CD4-positive, CD25-positive, alpha-beta regulatory T cell (primary cell): ENCODE measurements around the gene SAA2. TPM values are rescaled to one million over a fixed set of nuclear protein-coding genes. Genes with fewer than 3 reads are reported as not detected.
A peak's percentile ranks its signal among the peaks of the same experiment; 100 is the strongest.

ENCODE experiments used
- ATAC-seq, 2 donors: fragments of 150-1000 bp; cut with Tn5 transposase; one replicate each; pipeline ENCODE4 v1.10.0; 2021; ENCODE audit warnings: low read depth in 2 of 2, moderate number of reproducible peaks in 2 of 2, moderate library complexity in 1 of 2
- DNase-seq, 3 donors: peaks; one replicate each; pipeline versions ENCODE4 v3.0.0 to v3.0.0-alpha.2; 2012 to 2022; ENCODE audit warnings: mixed read lengths in 1 of 3
- H3K27ac ChIP-seq: one replicate; pipeline ENCODE4 v1.7.0; 2013; ENCODE audit warnings: mild to moderate bottlenecking, low read length; ENCODE audit not compliant: insufficient read depth, poor library complexity, severe bottlenecking
- H3K27me3 ChIP-seq: one replicate; pipeline ENCODE4 v1.7.0; 2013; ENCODE audit warnings: low read length; ENCODE audit not compliant: control insufficient read depth, insufficient read depth
- H3K36me3 ChIP-seq: one replicate; pipeline ENCODE4 v1.7.0; 2013; ENCODE audit warnings: mild to moderate bottlenecking, low read length, moderate library complexity; ENCODE audit not compliant: control insufficient read depth, insufficient read depth
- H3K4me1 ChIP-seq: 2 replicates; pipeline ENCODE4 v1.7.0; 2013; ENCODE audit warnings: mild to moderate bottlenecking, low read length; ENCODE audit not compliant: insufficient read depth, control insufficient read depth, poor library complexity, severe bottlenecking
- H3K4me3 ChIP-seq: one replicate; pipeline ENCODE4 v1.7.0; 2013; ENCODE audit warnings: low read depth, mild to moderate bottlenecking, low read length, moderate library complexity
- H3K9me3 ChIP-seq, 2 experiments: 1 replicate in 1 of 2; 2 replicates in 1 of 2; pipeline ENCODE4 v1.7.0; 2013; ENCODE audit warnings: low read length in 2 of 2, mild to moderate bottlenecking in 1 of 2, moderate library complexity in 1 of 2; ENCODE audit not compliant: control insufficient read depth in 2 of 2
- H3K27ac Mint-ChIP-seq, 3 donors: one replicate each; pipeline ENCODE4 v1.8.0; 2020 to 2022; ENCODE audit warnings: mild to moderate bottlenecking in 3 of 3, mixed read lengths in 3 of 3, moderate library complexity in 2 of 3
- H3K27me3 Mint-ChIP-seq: one replicate; pipeline ENCODE4 v1.8.0; 2022; ENCODE audit warnings: mild to moderate bottlenecking, mixed read lengths
- H3K36me3 Mint-ChIP-seq: one replicate; pipeline ENCODE4 v1.8.0; 2020; ENCODE audit warnings: mixed read lengths
- H3K4me1 Mint-ChIP-seq, 4 donors: one replicate each; pipeline ENCODE4 v1.8.0; 2020 to 2022; ENCODE audit warnings: mixed read lengths in 4 of 4, mild to moderate bottlenecking in 1 of 4
- H3K4me3 Mint-ChIP-seq, 4 donors: one replicate each; pipeline ENCODE4 v1.8.0; 2020 to 2022; ENCODE audit warnings: mild to moderate bottlenecking in 4 of 4, mixed read lengths in 4 of 4, moderate library complexity in 3 of 4
- H3K9me3 Mint-ChIP-seq, 7 donors: one replicate each; pipeline ENCODE4 v1.8.0; 2020 to 2022; ENCODE audit warnings: mixed read lengths in 7 of 7, mild to moderate bottlenecking in 3 of 7, moderate library complexity in 2 of 7
- polyA plus RNA-seq, 4 donors: library from polyadenylated mRNA; unstranded; fragments of 300-500 nt; fragmentation: Illumina TruSeq; gene quantifications; one replicate each; pipeline ENCODE4 v1.2.3, GENCODE V29; 2021
- total RNA-seq: library from RNA; stranded (reverse); gene quantifications from one replicate; pipeline ENCODE4 v1.2.3, GENCODE V29; 2022

SAA2 gene
- total and polyA plus RNA-seq, 5 donors from 2014 or later = 0.20 to 0.62 TPM; not detected in 3

DNA sequence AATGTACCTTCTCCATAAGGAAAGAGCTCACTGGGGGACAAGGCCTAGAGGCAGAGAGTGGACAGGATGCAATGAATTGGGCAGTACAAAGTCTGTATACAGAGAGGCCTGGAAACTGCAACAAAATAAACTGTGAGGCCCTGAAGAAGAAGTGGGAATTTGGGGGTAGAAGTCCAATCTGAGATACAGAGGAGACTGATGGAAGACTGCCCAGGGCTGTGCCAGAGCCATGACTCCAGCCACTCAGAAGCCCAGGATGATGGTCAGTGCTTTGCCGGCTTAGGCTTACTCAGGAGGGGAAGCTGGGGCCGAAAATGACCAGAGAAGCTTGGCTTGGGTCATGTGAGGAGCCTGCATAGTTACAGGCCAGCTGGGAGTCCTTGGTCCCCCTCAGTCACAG, 17.6 kb downstream of the SAA2 start:
- Histone ChIP-seq H3K36me3 (no peaks in the 10 kb centered on the region), H3K9me3 (peaks cover 0 to 3% of the 10 kb centered on the region in 2 experiments), H3K27me3 (peaks cover 2% of the 10 kb centered on the region), H3K4me1 (no peaks in the 10 kb centered on the region), H3K27ac (no peak overlapping the region), H3K4me3 (no peak overlapping the region)
- Mint-ChIP-seq H3K4me1 (no peaks in the 10 kb centered on the region), H3K9me3 (peaks cover 0 to 2% (median 0%) of the 10 kb centered on the region in 7 donors), H3K27me3 (peaks cover 22% of the 10 kb centered on the region), H3K4me3 (no peak overlapping the region), H3K27ac (no peak overlapping the region), H3K36me3 (no peaks in the 10 kb centered on the region)
- DNase-seq (no peak), ATAC-seq (no peak)

- H3K27me3 ChIP-seq = peaks cover 2% of the 10 kb centered on the region
- H3K9me3 Mint-ChIP-seq = peaks cover 0 to 2% (median 0%) of the 10 kb centered on the region in 7 donors
- H3K4me1 ChIP-seq = no peaks in the 10 kb centered on the region
- no peaks in the 10 kb centered on the region for H3K36me3 Mint-ChIP-seq
- H3K4me3 ChIP-seq = no peak overlapping the region
- H3K27ac ChIP-seq = no peak overlapping the region
- no peak for ATAC-seq
- DNase-seq = no peak
- no peak overlapping the region for H3K27ac Mint-ChIP-seq
- peaks cover 12% of the 10 kb centered on the region for H3K27me3 Mint-ChIP-seq
- peaks cover 0 to 3% of the 10 kb centered on the region in 2 experiments for H3K9me3 ChIP-seq
- no peak overlapping the region for H3K4me3 Mint-ChIP-seq
- no peaks in the 10 kb centered on the region for H3K4me1 Mint-ChIP-seq
- H3K36me3 ChIP-seq = no peaks in the 10 kb centered on the region
These were observed 19.0 kb downstream of the SAA2 start for GRCh38 chr11:18229501-18229900.

GRCh38 chr11:18225913-18226312, 22.6 kb downstream of the SAA2 start:
- Mint-ChIP-seq H3K9me3 (no peaks in the 10 kb centered on the region), H3K4me3 (no peak overlapping the region), H3K27me3 (peaks cover 13% of the 10 kb centered on the region), H3K36me3 (no peaks in the 10 kb centered on the region), H3K4me1 (no peaks in the 10 kb centered on the region), H3K27ac (no peak overlapping the region)
- Histone ChIP-seq H3K36me3 (no peaks in the 10 kb centered on the region), H3K4me3 (no peak overlapping the region), H3K4me1 (no peaks in the 10 kb centered on the region), H3K27me3 (peaks cover 2% of the 10 kb centered on the region), H3K9me3 (no peaks in the 10 kb centered on the region), H3K27ac (no peak overlapping the region)
- DNase-seq (no peak), ATAC-seq (no peak)

GRCh38 chr11:18223591-18224387, 24.7 kb downstream of the SAA2 start:
- H3K36me3 ChIP-seq = no peaks in the 10 kb centered on the region
- no peaks in the 10 kb centered on the region for H3K9me3 Mint-ChIP-seq
- no peak overlapping the region for H3K27ac ChIP-seq
- H3K27me3 Mint-ChIP-seq = peaks cover 23% of the 10 kb centered on the region
- DNase-seq (no peak), ATAC-seq (no peak)
- no peaks in the 10 kb centered on the region for H3K9me3 ChIP-seq
- H3K4me3 ChIP-seq = no peak overlapping the region
- H3K4me3 Mint-ChIP-seq = no peak overlapping the region
- H3K27ac Mint-ChIP-seq = no peak overlapping the region
- H3K27me3 ChIP-seq = peaks cover 4% of the 10 kb centered on the region
- H3K4me1 ChIP-seq = no peaks in the 10 kb centered on the region
- H3K36me3 Mint-ChIP-seq = no peaks in the 10 kb centered on the region
- no peaks in the 10 kb centered on the region for H3K4me1 Mint-ChIP-seq

DNA sequence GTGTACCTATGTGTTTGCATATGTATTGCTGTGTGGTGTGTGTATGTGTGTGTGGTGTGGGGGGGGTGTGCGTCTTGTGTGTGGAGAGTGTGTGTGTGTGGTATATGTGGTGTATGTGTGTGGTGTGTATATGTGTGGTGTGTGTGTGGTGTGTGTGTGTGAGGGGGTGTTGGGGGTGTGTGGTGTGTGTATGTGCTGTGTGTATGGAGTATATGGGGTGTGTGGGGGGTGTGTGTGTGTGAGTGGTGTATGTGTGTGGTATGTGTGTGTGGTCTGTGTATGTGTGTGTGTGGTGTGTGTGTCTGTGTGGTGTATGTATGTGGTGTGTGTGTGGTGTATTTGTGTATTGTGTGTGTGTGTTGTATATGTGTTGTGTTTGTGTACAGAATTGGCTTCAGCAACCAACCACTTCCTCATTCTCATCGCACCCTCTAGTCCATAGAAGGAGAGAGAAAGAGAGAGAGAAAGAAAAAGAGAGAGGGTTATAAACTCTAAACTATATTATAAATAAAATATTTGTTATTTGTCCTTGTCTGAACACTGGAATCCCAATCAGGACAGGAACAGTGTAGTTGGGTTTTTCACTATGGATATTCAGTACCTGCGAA, 25.6 kb downstream of the SAA2 start:
- DNase-seq = no peak
- Mint-ChIP-seq H3K36me3 (no peaks in the 10 kb centered on the region), H3K27me3 (peaks cover 30% of the 10 kb centered on the region), H3K4me3 (no peak overlapping the region), H3K4me1 (no peaks in the 10 kb centered on the region), H3K27ac (peak overlapping the region in 1 of 3 donors; percentile 78), H3K9me3 (no peaks in the 10 kb centered on the region)
- H3K9me3 ChIP-seq = no peaks in the 10 kb centered on the region
- no peak for ATAC-seq
- no peak overlapping the region for H3K27ac ChIP-seq
- no peaks in the 10 kb centered on the region for H3K36me3 ChIP-seq
- peaks cover 7% of the 10 kb centered on the region for H3K27me3 ChIP-seq
- H3K4me1 ChIP-seq = no peaks in the 10 kb centered on the region
- H3K4me3 ChIP-seq = no peak overlapping the region

GRCh38 chr11:18221274-18221876, 27.1 kb downstream of the SAA2 start:
- H3K27me3 Mint-ChIP-seq = peaks cover 35% of the 10 kb centered on the region
- DNase-seq (no peak), ATAC-seq (no peak)
- H3K27me3 ChIP-seq = peaks cover 6% of the 10 kb centered on the region
- no peaks in the 10 kb centered on the region for H3K4me1 ChIP-seq
- H3K4me3 ChIP-seq = no peak overlapping the region
- H3K27ac ChIP-seq = no peak overlapping the region
- H3K36me3 ChIP-seq = no peaks in the 10 kb centered on the region
- H3K9me3 Mint-ChIP-seq = no peaks in the 10 kb centered on the region
- no peaks in the 10 kb centered on the region for H3K9me3 ChIP-seq
- H3K4me3 Mint-ChIP-seq = no peak overlapping the region
- no peak overlapping the region for H3K27ac Mint-ChIP-seq
- H3K36me3 Mint-ChIP-seq = no peaks in the 10 kb centered on the region
- no peaks in the 10 kb centered on the region for H3K4me1 Mint-ChIP-seq

DNA sequence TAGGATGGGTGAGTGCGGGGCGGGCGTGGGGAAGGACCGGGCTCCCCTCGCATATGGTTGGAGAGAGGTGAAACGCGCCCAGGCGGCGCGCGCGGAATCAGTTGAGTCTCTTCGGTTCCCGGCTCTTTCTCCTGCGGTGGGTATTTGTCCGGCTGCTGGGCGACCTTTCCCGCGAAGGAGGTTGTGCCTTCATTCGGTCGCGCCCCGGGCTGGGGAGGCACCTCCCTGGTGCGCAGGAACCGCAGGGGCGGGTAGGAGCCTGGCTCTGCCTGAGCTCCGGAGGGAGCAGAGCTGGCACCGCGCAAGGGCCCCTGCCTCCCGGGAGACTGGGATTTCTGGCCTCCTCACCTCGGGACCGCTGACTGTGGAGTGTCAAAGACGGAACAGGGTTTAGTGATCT, 39.4 kb downstream of the SAA2 start:
- peaks cover 0 to 7% (median 0%) of the 10 kb centered on the region in 7 donors for H3K9me3 Mint-ChIP-seq
- Histone ChIP-seq H3K4me3 (no peak overlapping the region), H3K4me1 (no peaks in the 10 kb centered on the region), H3K27me3 (peaks cover 11% of the 10 kb centered on the region), H3K36me3 (no peaks in the 10 kb centered on the region), H3K9me3 (no peaks in the 10 kb centered on the region), H3K27ac (no peak overlapping the region)
- no peaks in the 10 kb centered on the region for H3K36me3 Mint-ChIP-seq
- H3K4me3 Mint-ChIP-seq = no peak overlapping the region
- H3K27me3 Mint-ChIP-seq = peaks cover 49% of the 10 kb centered on the region
- DNase-seq (no peak), ATAC-seq (no peak)
- H3K4me1 Mint-ChIP-seq = peaks cover 0 to 5% (median under 1%) of the 10 kb centered on the region in 4 donors
- no peak overlapping the region for H3K27ac Mint-ChIP-seq
